ENCODE results near the gene TXNDC2. TPM values are rescaled to one million over a fixed set of nuclear protein-coding genes. Genes with fewer than 3 reads are reported as not detected.

Gene TXNDC2
- total RNA-seq, 4 donors from 2014 or later = 0.33 TPM; not detected in 3

DNA sequence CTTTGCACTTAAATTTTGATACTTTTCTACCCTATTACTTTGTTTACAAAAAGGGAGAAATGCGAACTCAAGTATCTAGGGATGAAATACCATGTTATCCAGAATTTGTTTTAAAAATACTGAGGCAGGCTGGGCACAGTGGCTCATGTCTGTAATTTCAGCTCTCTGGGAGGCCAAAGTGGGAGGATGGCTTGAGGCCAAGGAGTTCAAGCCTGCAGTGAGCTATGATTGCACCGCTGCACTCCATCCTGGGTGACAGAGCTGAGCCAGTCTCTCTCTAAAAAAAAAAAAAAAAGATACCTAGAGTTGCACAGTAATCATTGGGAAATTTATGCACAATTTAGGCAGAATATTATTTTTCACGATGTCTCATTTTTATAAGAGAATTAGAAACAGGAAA lies 15.6 kb downstream of the TXNDC2 start:
- TF ChIP-seq, protein P1, sequence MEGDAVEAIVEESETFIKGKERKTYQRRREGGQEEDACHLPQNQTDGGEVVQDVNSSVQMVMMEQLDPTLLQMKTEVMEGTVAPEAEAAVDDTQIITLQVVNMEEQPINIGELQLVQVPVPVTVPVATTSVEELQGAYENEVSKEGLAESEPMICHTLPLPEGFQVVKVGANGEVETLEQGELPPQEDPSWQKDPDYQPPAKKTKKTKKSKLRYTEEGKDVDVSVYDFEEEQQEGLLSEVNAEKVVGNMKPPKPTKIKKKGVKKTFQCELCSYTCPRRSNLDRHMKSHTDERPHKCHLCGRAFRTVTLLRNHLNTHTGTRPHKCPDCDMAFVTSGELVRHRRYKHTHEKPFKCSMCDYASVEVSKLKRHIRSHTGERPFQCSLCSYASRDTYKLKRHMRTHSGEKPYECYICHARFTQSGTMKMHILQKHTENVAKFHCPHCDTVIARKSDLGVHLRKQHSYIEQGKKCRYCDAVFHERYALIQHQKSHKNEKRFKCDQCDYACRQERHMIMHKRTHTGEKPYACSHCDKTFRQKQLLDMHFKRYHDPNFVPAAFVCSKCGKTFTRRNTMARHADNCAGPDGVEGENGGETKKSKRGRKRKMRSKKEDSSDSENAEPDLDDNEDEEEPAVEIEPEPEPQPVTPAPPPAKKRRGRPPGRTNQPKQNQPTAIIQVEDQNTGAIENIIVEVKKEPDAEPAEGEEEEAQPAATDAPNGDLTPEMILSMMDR (IDR thresholded peaks at IDR 0.05; ENCODE audit: low read depth) = no peak

DNA sequence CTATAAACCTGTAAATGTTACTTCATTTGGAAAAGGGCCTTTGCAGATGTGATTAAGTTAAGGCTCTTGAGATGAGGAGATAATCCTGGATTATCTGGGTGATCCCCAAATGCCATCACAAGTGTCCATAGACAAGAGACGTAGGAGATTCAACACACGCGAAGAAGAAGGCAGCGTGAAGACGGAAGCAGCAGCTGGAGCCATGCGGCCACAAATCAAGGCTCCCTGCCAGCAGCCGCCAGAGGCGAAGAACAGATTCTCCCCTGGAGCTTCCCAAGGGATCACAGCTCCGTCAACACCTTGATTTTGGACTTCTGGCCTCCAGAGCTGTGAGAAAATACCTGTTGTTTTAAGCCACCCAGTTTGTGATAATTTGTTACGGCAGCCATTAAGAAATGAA lies 17.1 kb downstream of the TXNDC2 start:
- TF ChIP-seq, protein P1 (IDR thresholded peaks at IDR 0.05; ENCODE audit: low read depth) = no peak

DNA sequence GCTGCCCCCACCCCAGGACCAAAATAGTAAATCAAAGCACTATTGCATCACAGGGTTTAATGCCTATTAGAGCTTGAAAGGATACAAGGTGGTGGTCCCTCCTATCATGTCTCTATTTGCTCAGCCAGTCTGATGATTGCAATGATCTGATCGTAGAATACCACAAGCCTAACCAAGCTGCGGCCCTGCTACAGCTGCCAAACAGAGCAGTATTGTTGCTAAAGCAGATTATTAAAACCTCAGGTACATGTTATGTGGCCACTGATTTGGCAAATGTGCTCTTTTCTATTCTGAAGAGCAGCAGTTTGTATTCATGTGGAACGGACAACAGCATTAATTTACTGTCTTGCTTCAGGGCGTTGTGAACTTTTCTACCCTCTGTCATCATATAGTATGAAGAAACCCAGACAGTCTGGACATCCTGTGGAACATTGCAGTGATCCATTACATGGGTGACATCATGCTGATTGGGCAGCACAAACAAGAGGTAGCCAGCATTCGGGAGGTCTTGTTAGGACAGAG lies 19.7 kb downstream of the TXNDC2 start:
- TF ChIP-seq, protein P1 (IDR thresholded peaks at IDR 0.05; ENCODE audit: low read depth) = no peak

DNA sequence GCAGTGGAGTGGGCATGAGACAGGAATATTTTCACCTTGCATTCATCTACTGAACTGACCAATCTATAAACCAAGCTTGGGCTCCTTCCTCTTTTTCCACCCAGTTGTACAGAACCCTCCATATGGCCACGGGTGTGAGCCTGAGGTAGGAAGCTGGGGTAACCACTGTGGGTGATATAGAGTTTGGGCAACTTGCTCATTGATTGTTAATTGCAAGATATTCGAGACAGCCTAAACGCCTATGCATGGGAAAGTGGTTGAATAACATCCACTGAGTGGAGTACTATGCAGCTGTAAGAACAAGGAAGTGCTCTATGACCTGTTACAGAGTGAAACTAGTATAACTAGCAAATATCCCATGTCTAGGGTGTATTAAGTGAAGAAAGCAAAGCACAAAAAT lies 20.7 kb downstream of the TXNDC2 start:
- TF ChIP-seq, protein P1 (IDR thresholded peaks at IDR 0.05; ENCODE audit: low read depth) = no peak

DNA sequence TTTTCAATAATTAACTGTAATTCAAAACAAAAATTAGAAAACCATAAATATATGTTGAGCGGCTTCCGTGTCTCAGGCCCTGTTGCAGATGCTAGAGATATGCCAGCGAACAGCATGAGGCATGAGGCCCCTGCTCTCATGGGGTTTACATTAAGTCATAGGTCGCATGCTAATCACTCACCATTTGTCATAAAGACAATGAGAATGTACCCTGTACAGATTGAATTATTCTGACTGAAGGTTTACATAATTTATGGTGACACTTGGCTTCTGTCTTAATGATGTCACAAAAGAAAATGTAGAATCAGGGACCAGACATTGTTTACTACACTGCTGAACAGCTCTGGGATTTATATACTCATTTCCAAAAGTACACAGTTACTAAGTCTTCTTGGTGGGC lies 22.1 kb downstream of the TXNDC2 start:
- TF ChIP-seq, protein P1 (IDR thresholded peaks at IDR 0.05; ENCODE audit: low read depth) = no peak

DNA sequence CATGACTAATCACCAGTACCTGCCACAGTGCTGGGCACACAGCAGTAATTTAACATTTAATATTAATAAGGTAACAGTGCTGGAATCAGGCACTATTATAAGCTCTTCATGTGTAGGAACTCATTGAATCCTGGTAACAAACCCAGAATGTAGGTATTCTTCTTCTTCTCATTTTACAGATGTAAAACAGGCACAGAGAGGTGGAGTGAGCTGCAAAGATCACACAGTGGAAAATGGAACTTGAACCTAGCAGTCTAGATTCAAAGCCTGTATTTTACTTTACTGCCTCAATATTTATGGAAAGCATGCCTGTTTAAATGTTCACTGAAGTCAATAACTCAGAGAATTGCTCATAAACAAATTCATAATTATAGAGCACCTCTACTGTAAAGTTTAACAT lies 24.3 kb downstream of the TXNDC2 start:
- TF ChIP-seq, protein P1 (IDR thresholded peaks at IDR 0.05; ENCODE audit: low read depth) = no peak

DNA sequence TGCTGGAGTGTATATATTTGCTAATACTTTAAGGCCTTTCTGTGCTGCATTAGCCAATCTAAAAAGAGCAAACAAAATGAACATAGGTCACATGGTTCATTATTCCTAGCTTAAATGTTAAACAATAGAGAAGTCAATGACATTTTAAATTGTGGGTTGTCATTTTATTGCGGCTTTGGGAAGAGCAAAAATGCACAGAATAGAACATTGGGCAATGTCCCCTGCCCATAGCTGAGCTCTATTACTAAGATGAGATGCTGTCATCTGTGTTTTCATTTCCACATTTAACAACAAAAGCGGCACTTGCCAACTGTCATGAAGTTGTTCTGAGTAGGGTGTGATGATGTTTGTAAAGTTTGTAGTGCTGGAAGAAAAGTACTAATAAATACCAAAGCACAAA lies 24.9 kb downstream of the TXNDC2 start:
- TF ChIP-seq, protein P1 (IDR thresholded peaks at IDR 0.05; ENCODE audit: low read depth) = no peak

Data from subcutaneous adipose tissue (tissue), 4 donors.